AG04449 (cell line): Measurements from ENCODE around the gene ARHGAP21.

Experiments used
- CTCF ChIA-PET: fragments of 350-600 bp; formaldehyde crosslinking; extraction: SDS; loops from one replicate; lab custom pipeline; 2021; ENCODE audit warnings: antibody characterized with exemption; lab: Yijun Ruan, JAX
- POLR2A ChIA-PET: fragments of 400-600, 350-600 bp; formaldehyde crosslinking; extraction: SDS; loops from one replicate; lab custom pipeline; 2020; ENCODE audit warnings: antibody characterized with exemption, inconsistent platforms; lab: Yijun Ruan, JAX
- DNase-seq: peaks from one replicate; pipeline ENCODE4 v3.0.0-alpha.2; 2010; ENCODE audit warnings: low read depth, low spot score
- H3K4me3 ChIP-seq: 2 replicates; pipeline ENCODE4 v1.5.1; 2011; ENCODE audit warnings: low read depth, mild to moderate bottlenecking, control low read depth, low read length
- TF ChIP-seq, protein P1 (sequence below): IDR thresholded peaks from one replicate; pipeline ENCODE4 v1.5.1; 2011; ENCODE audit warnings: mild to moderate bottlenecking, moderate library complexity, low read length, control low read depth, inconsistent platforms; ENCODE audit not compliant: insufficient read depth; ENCODE audit errors: missing control alignments

Gene ARHGAP21

GRCh38 chr10:24723386-24723787 lies 300 bp downstream of the ARHGAP21 start:
- no peak for DNase-seq
- CTCF ChIA-PET, result interaction anchor here (1.3 to 1.5 kb wide), 2 partner anchors 75 to 228 kb away, joined by 3 read pairs; no protein-coding TSS in a partner anchor
- POLR2A ChIA-PET, result no interaction called here
- TF ChIP-seq, protein P1, sequence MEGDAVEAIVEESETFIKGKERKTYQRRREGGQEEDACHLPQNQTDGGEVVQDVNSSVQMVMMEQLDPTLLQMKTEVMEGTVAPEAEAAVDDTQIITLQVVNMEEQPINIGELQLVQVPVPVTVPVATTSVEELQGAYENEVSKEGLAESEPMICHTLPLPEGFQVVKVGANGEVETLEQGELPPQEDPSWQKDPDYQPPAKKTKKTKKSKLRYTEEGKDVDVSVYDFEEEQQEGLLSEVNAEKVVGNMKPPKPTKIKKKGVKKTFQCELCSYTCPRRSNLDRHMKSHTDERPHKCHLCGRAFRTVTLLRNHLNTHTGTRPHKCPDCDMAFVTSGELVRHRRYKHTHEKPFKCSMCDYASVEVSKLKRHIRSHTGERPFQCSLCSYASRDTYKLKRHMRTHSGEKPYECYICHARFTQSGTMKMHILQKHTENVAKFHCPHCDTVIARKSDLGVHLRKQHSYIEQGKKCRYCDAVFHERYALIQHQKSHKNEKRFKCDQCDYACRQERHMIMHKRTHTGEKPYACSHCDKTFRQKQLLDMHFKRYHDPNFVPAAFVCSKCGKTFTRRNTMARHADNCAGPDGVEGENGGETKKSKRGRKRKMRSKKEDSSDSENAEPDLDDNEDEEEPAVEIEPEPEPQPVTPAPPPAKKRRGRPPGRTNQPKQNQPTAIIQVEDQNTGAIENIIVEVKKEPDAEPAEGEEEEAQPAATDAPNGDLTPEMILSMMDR, result peak; percentile 22
- H3K4me3 ChIP-seq, result peak overlapping the region; percentile 83

DNA sequence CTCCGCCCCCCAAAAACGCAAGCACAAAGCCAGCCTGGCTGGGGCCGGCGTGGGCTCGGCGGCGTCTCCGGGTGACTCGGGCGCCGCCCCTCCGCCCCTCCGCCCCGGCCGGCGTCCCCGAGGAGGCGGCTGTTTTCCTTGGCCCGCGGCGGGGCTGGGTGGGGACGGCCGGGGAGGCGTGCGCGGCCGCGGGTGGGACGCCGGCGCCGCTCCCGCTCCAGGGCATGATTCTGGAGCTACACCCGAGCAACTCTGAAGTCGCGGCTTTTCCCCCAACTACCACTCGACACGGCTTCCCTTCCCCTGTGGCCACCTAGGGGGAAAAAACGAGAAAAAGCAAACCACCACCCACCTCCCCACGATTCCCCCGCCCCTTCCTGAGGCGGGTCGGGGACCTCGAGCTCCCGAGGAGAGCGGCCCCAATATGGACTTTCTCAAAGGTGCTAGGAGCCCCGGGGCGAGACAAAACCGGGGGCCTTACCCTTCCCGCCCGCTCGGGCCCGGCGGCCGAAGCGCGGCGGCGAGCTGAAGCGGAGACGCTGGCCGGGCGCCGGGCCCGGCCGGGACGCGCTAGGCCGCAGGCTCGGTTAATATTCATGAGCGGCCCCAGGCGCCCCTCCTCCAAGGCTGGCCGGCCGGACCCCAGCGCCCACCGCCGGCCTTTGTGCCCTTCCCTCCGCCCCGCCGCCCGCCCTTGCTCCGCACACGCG lies 856 bp downstream of the ARHGAP21 start:
- DNase-seq, result no peak
- ChIA-PET POLR2A (no interaction called here), CTCF (interaction anchor here (1.3 kb wide), 1 partner anchor 101 kb away, joined by 4 read pairs; no protein-coding TSS in a partner anchor)
- TF ChIP-seq, protein P1, result no peak
- peak overlapping the region; percentile 83 for H3K4me3 ChIP-seq

DNA sequence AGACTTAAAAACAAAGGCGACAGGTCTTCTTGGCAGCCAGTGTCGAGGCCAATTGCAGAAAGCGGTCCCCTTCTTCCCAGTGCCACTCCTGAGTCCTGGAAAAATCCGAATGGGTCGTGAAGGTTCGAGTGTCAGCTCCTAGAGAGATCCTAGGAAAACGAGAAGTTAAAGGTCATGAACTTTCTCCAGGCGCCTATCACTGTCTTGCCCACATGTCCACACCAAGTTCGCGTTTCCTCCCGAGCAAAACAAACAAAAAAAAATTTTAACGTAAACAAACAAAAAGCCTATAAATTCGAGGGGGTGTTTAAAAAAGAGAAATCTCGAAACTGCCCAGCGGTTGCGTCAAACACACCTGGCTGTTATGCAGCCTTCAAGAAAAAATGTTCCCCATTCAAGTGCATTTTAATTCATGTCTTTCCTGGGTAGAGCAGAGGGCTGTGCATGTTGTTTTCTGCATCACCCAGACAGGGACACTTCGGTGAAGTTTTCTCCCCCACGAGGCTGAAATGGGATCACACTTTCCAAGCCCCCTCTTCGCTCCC lies 1.5 kb downstream of the ARHGAP21 start:
- TF ChIP-seq, protein P1, result no peak
- ChIA-PET CTCF (interaction anchor here (1.3 kb wide), 1 partner anchor 100 kb away, joined by 4 read pairs; no protein-coding TSS in a partner anchor), POLR2A (no interaction called here)
- peak overlapping the region; percentile 83 for H3K4me3 ChIP-seq
- DNase-seq, result no peak

DNA sequence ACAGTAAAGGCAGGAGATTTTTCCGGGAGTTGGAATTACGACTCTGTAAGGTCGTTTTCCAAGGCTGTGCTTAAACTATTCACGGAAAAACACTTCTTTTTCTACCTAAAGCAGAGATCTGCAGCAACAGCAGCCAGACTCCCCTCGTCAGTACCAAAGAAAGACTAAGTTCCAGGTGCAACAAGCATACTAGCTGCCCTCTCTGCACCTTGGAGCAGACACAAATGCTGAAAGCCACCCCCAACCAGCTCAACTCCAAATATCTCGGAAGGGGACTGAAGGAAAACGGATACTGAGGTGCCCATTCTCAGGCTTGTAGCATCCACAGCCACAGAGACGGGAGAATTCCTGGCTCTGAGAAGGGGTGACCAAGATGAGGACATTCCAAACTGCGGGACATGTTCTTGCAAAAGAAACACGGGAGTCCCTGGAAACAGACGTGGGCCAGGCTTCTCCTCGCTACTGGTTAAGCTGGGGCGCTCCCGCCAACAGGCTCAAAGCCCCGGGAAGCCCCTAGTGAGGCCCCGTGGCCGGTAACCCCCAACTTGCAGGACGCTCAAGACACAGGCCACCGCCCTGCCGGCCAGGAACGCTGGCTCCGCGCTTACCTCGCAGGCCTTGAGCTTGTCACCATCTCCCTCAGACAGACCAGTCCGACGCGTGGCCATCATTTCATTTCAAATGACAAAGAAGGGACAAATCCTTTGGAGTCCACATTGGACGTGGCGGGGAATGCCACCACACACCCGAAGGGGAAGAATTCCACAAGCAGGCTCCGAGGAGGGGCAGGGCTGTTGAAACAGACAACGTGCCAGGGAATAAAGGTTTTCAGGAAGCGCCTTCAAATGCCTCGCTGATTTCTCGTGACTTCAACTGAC lies 2.2 kb downstream of the ARHGAP21 start:
- CTCF ChIA-PET, result interaction anchor here (0.8 to 1.3 kb wide), 4 partner anchors 14 to 359 kb away, joined by 3 to 5 read pairs (median 4); no protein-coding TSS in a partner anchor

DNA sequence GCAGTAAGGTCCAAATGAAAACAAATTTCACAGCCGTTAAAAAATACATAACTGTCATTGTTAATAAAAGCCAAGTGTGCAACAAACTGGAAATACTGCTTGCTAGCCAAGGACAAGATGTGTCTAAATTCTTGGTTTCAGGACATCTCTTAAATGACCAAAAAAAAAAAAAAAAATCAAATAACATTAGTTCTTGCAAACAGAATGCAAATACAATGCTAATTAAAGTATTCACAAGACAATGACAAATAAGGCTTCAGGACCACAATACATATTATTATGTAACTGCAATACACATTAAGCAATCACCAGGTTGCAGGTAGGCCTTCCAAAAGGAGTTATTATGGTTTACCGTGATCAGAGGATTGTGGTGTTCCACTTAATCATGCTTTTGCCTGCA lies 3.6 kb downstream of the ARHGAP21 start:
- POLR2A ChIA-PET, result no interaction called here
- CTCF ChIA-PET, result interaction anchor here (1.0 kb wide), 1 partner anchor 102 kb away, joined by 4 read pairs; no protein-coding TSS in a partner anchor
- no peak for DNase-seq
- TF ChIP-seq, protein P1, result no peak
- peak overlapping the region; percentile 83 for H3K4me3 ChIP-seq

More for the DNA sequence above, 2.2 kb downstream of the ARHGAP21 start:
- no peak for DNase-seq
- POLR2A ChIA-PET, result no interaction called here
- TF ChIP-seq, protein P1, result no peak
- H3K4me3 ChIP-seq, result peak overlapping the region; percentile 83
